GM12878 (cell line): ENCODE measurements around the gene BAZ2B.

Experiments used
- CEBPB ChIP-seq, 2 experiments: fragments of 150-350 bp in 1 of 2; IDR thresholded peaks; 2 replicates each; pipeline ENCODE4 v1.6.1; 2012 to 2014; ENCODE audit warnings: low read depth in 2 of 2, low read length in 2 of 2, borderline replicate concordance in 1 of 2, inconsistent platforms in 1 of 2
- CHD1 ChIP-seq: IDR thresholded peaks from 2 replicates; pipeline ENCODE4 v1.6.1; 2012; ENCODE audit warnings: low read depth, low read length, improper control_type of control experiment
- ESRRA ChIP-seq: IDR thresholded peaks from 2 replicates; pipeline ENCODE4 v1.6.1; 2012; ENCODE audit warnings: mild to moderate bottlenecking, low read length, improper control_type of control experiment
- EZH2 ChIP-seq: IDR thresholded peaks from 2 replicates; pipeline ENCODE4 v1.6.1; 2012; ENCODE audit warnings: low read depth, mild to moderate bottlenecking, control low read depth, inconsistent platforms, low read length, borderline replicate concordance; ENCODE audit not compliant: control insufficient read depth
- JUND ChIP-seq: IDR thresholded peaks from 2 replicates; pipeline ENCODE4 v1.6.1; 2012; ENCODE audit warnings: low read depth, mild to moderate bottlenecking, low read length, improper control_type of control experiment, moderate library complexity
- NFXL1 ChIP-seq: fragments of 450-650 bp; IDR thresholded peaks from 2 replicates; pipeline ENCODE4 v1.6.1; 2017; ENCODE audit warnings: antibody characterized with exemption, mild to moderate bottlenecking, borderline replicate concordance
- PBX3 ChIP-seq: IDR thresholded peaks from 2 replicates; pipeline ENCODE4 v1.6.1; 2011; ENCODE audit warnings: mild to moderate bottlenecking, low read depth, low read length, moderate library complexity; ENCODE audit not compliant: insufficient replicate concordance
- POLR2A ChIP-seq: IDR thresholded peaks from 2 replicates; pipeline ENCODE4 v1.6.1; 2011; ENCODE audit warnings: low read depth, mild to moderate bottlenecking, low read length
- RAD21 ChIP-seq: IDR thresholded peaks from 2 replicates; pipeline ENCODE4 v1.6.1; 2011; ENCODE audit warnings: mild to moderate bottlenecking, low read depth, low read length, moderate library complexity; ENCODE audit not compliant: insufficient read depth
- SIN3A ChIP-seq: IDR thresholded peaks from 2 replicates; pipeline ENCODE4 v1.6.1; 2012; ENCODE audit warnings: low read depth, low read length, improper control_type of control experiment
- SMAD1 ChIP-seq: fragments of 450-650 bp; IDR thresholded peaks from 2 replicates; pipeline ENCODE4 v1.6.1; 2018; ENCODE audit warnings: mild to moderate bottlenecking, low read depth; ENCODE audit not compliant: partially characterized antibody
- ZNF274 ChIP-seq: IDR thresholded peaks from one replicate; pipeline ENCODE4 v1.8.0; 2011; ENCODE audit not compliant: insufficient read length, insufficient read depth
- ZNF384 ChIP-seq: IDR thresholded peaks from 2 replicates; pipeline ENCODE4 v1.6.1; 2012; ENCODE audit warnings: low read depth, mild to moderate bottlenecking, low read length, improper control_type of control experiment, borderline replicate concordance
- TF ChIP-seq, protein P1 (sequence below), 3 experiments: IDR thresholded peaks in 2 of 3; conservative IDR thresholded peaks in 1 of 3; 2 replicates each; pipeline ENCODE4 v1.5.1; 2011; ENCODE audit warnings: low read depth in 3 of 3, low read length in 3 of 3, mild to moderate bottlenecking in 3 of 3, control low read depth in 2 of 3, moderate library complexity in 2 of 3, inconsistent platforms in 1 of 3, mixed read lengths in 1 of 3; ENCODE audit not compliant: control insufficient read depth in 2 of 3, insufficient read depth in 1 of 3; ENCODE audit errors: extremely low read depth in 1 of 3

GRCh38 chr2:159450180-159450579, 166.2 kb downstream of the BAZ2B start:
- TF ChIP-seq JUND = no peak
- no peak for TF ChIP-seq ZNF274
- TF ChIP-seq POLR2A = no peak
- TF ChIP-seq PBX3 = no peak
- TF ChIP-seq SIN3A = no peak
- TF ChIP-seq SMAD1 = no peak
- TF ChIP-seq, protein P1, sequence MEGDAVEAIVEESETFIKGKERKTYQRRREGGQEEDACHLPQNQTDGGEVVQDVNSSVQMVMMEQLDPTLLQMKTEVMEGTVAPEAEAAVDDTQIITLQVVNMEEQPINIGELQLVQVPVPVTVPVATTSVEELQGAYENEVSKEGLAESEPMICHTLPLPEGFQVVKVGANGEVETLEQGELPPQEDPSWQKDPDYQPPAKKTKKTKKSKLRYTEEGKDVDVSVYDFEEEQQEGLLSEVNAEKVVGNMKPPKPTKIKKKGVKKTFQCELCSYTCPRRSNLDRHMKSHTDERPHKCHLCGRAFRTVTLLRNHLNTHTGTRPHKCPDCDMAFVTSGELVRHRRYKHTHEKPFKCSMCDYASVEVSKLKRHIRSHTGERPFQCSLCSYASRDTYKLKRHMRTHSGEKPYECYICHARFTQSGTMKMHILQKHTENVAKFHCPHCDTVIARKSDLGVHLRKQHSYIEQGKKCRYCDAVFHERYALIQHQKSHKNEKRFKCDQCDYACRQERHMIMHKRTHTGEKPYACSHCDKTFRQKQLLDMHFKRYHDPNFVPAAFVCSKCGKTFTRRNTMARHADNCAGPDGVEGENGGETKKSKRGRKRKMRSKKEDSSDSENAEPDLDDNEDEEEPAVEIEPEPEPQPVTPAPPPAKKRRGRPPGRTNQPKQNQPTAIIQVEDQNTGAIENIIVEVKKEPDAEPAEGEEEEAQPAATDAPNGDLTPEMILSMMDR (IDR thresholded peaks at IDR 0.05 in 2 of 3, conservative IDR thresholded peaks at IDR 0.05 in 1 of 3; ENCODE audit: control insufficient read depth in 2 of 3, extremely low read depth in 1 of 3, insufficient read depth in 1 of 3, low read depth in 3 of 3, low read length in 3 of 3) = no peak
- no peak for TF ChIP-seq EZH2
- no peak for TF ChIP-seq RAD21
- no peak for TF ChIP-seq CHD1
- TF ChIP-seq NFXL1 = no peak
- TF ChIP-seq ESRRA = no peak
- TF ChIP-seq CEBPB (IDR thresholded peaks at IDR 0.05; ENCODE audit: borderline replicate concordance in 1 of 2, low read depth in 2 of 2, low read length in 2 of 2) = no peak
- TF ChIP-seq ZNF384 = no peak
